ENCODE results near the gene CDHR4. TPM values are rescaled to one million over a fixed set of nuclear protein-coding genes. Genes with fewer than 3 reads are reported as not detected.

The CDHR4 gene
- total RNA-seq, 1 experiment from 2014 or later, result not detected

- intact Hi-C loops (cut with micrococcal nuclease), result no loop called here
- H3K36me3 ChIP-seq (ENCODE audit: low read depth, low read length), result peaks cover 3% of the 10 kb centered on the region; the same call in 1 of the 2 replicates
- no peaks in the 10 kb centered on the region for H3K9me3 ChIP-seq (ENCODE audit: low read length)
- H3K9ac ChIP-seq (ENCODE audit: low read length), result no peak overlapping the region
- H3K27ac ChIP-seq (ENCODE audit: low read length), result no peak overlapping the region
- H3K79me2 ChIP-seq (ENCODE audit: low read length), result peaks cover 87% of the 10 kb centered on the region
- ChIA-PET CTCF (no interaction called here), POLR2A (ENCODE audit: unreplicated experiment) (no interaction called here)
- DNase-seq, result no peak
- TF ChIP-seq EZH2 (IDR thresholded peaks at IDR 0.05; ENCODE audit: low read length, unreplicated experiment), result no peak
- no peak for TF ChIP-seq EZH2phosphoT487 (IDR thresholded peaks at IDR 0.05; ENCODE audit: borderline replicate concordance, low read length)
- TF ChIP-seq CTCF (conservative IDR thresholded peaks at IDR 0.05; ENCODE audit: low read depth, low read length), result no peak
- ATAC-seq, result no peak
- H3F3A ChIP-seq (ENCODE audit: low read length, unreplicated experiment), result no peaks in the 10 kb centered on the region
- H3K4me2 ChIP-seq (ENCODE audit: low read length), result no peak overlapping the region
- no peaks in the 10 kb centered on the region for H3K9me2 ChIP-seq (replicated peaks; ENCODE audit: low read length)
- H3K4me1 ChIP-seq (ENCODE audit: insufficient read depth, low read length), result no peaks in the 10 kb centered on the region
- no peak overlapping the region for H3K4me3 ChIP-seq (ENCODE audit: low read length)
- no peaks in the 10 kb centered on the region; the same call in 1 of the 2 replicates for H4K20me1 ChIP-seq (ENCODE audit: low read length)
- H3K27me3 ChIP-seq (ENCODE audit: low read length), result no peaks in the 10 kb centered on the region
- no TSS peak for BruUV-seq (replicated peaks)
- no peak overlapping the region for H2AFZ ChIP-seq (ENCODE audit: low read length)
These were observed 40.4 kb downstream of the CDHR4 start for GRCh38 chr3:49759226-49759625.

GRCh38 chr3:49757197-49757596 lies 42.5 kb downstream of the CDHR4 start:
- intact Hi-C loops (cut with micrococcal nuclease), result no loop called here
- no peaks in the 10 kb centered on the region; the same call in 1 of the 2 replicates for H4K20me1 ChIP-seq (ENCODE audit: low read length)
- CTCF ChIA-PET, result no interaction called here

More at GRCh38 chr3:49757197-49757596, 42.5 kb downstream of the CDHR4 start:
- Histone ChIP-seq H3F3A (ENCODE audit: low read length, unreplicated experiment) (no peaks in the 10 kb centered on the region), H3K4me1 (ENCODE audit: insufficient read depth, low read length) (no peaks in the 10 kb centered on the region), H2AFZ (ENCODE audit: low read length) (no peak overlapping the region), H3K9me3 (ENCODE audit: low read length) (no peaks in the 10 kb centered on the region), H3K79me2 (ENCODE audit: low read length) (peaks cover 86% of the 10 kb centered on the region), H3K9ac (ENCODE audit: low read length) (no peak overlapping the region), H3K27me3 (ENCODE audit: low read length) (no peaks in the 10 kb centered on the region), H3K27ac (ENCODE audit: low read length) (no peak overlapping the region), H3K36me3 (ENCODE audit: low read depth, low read length) (peaks cover 3% of the 10 kb centered on the region; the same call in 1 of the 2 replicates), H3K9me2 (replicated peaks; ENCODE audit: low read length) (no peaks in the 10 kb centered on the region), H3K4me2 (ENCODE audit: low read length) (no peak overlapping the region), H3K4me3 (ENCODE audit: low read length) (no peak overlapping the region)
- TF ChIP-seq CTCF (conservative IDR thresholded peaks at IDR 0.05; ENCODE audit: low read depth, low read length) (no peak), EZH2 (IDR thresholded peaks at IDR 0.05; ENCODE audit: low read length, unreplicated experiment) (no peak), EZH2phosphoT487 (IDR thresholded peaks at IDR 0.05; ENCODE audit: borderline replicate concordance, low read length) (no peak)
- ATAC-seq (no peak), DNase-seq (no peak)
- POLR2A ChIA-PET (ENCODE audit: unreplicated experiment), result no interaction called here
- BruUV-seq (replicated peaks), result no TSS peak
